WTC11 (cell line): ENCODE results near the gene GAS6. TPM values are rescaled to one million over a fixed set of nuclear protein-coding genes. Genes with fewer than 3 reads are reported as not detected.

Source experiments
- ATAC-seq: fragments of 200-7000 bp; cut with Tn5 transposase; 2 replicates; pipeline ENCODE4 v1.10.0; 2021; ENCODE audit warnings: mild to moderate bottlenecking, moderate library complexity
- CTCF ChIA-PET: fragments of 300-600 bp; sonication (Branson Sonifier 250); formaldehyde crosslinking; loops from one replicate; lab custom pipeline; 2021; ENCODE audit warnings: antibody characterized with exemption; lab: Charles Lee
- POLR2A ChIA-PET: fragments of 350-600 bp; sonication (Branson Sonifier 250); formaldehyde crosslinking; loops from one replicate; lab custom pipeline; 2021; ENCODE audit warnings: antibody characterized with exemption; lab: Charles Lee
- DNase-seq: peaks from one replicate; pipeline ENCODE4 v3.0.0; 2021; ENCODE audit warnings: low spot score
- H3K27ac Mint-ChIP-seq: 2 replicates; pipeline ENCODE4 v1.8.0; 2021; ENCODE audit warnings: mixed read lengths
- H3K27me3 Mint-ChIP-seq: 2 replicates; pipeline ENCODE4 v1.8.0; 2021; ENCODE audit warnings: low read depth, mild to moderate bottlenecking, moderate library complexity, mixed read lengths
- H3K36me3 Mint-ChIP-seq: 2 replicates; pipeline ENCODE4 v1.8.0; 2021; ENCODE audit warnings: mixed read lengths
- H3K4me1 Mint-ChIP-seq: 2 replicates; pipeline ENCODE4 v1.8.0; 2022; ENCODE audit warnings: mixed read lengths
- H3K4me3 Mint-ChIP-seq: 2 replicates; pipeline ENCODE4 v1.8.0; 2021; ENCODE audit warnings: mild to moderate bottlenecking, moderate library complexity, mixed read lengths
- H3K9me3 Mint-ChIP-seq: 2 replicates; pipeline ENCODE4 v1.8.0; 2021; ENCODE audit warnings: mixed read lengths
- ELF4 ChIP-seq: sonication (generic); formaldehyde crosslinking; IDR thresholded peaks from 2 replicates; pipeline ENCODE4 v1.8.1; 2022; ENCODE audit warnings: low read depth, mild to moderate bottlenecking, moderate library complexity, missing genetic modification reagents
- EMX1 ChIP-seq: fragments of 250-450 bp; sonication (Bioruptor Pico); IDR thresholded peaks from 2 replicates; pipeline ENCODE4 v1.8.0; 2021; ENCODE audit warnings: mild to moderate bottlenecking
- HMGXB4 ChIP-seq: sonication (generic); formaldehyde crosslinking; IDR thresholded peaks from 2 replicates; pipeline ENCODE4 v1.8.1; 2023; ENCODE audit warnings: mild to moderate bottlenecking, moderate library complexity, missing genetic modification reagents
- IRF2 ChIP-seq: sonication (generic); formaldehyde crosslinking; IDR thresholded peaks from 2 replicates; pipeline ENCODE4 v1.8.0; 2022; ENCODE audit warnings: low read depth, missing genetic modification reagents, borderline replicate concordance
- KAT7 ChIP-seq: sonication (generic); formaldehyde crosslinking; IDR thresholded peaks from 2 replicates; pipeline ENCODE4 v1.8.1; 2023; ENCODE audit warnings: missing genetic modification reagents, mild to moderate bottlenecking, borderline replicate concordance
- MYBL2 ChIP-seq: sonication (generic); formaldehyde crosslinking; IDR thresholded peaks from 2 replicates; pipeline ENCODE4 v1.8.1; 2023; ENCODE audit warnings: mild to moderate bottlenecking, moderate library complexity, missing genetic modification reagents
- NFATC4 ChIP-seq: fragments of 250-450 bp; sonication (Bioruptor Pico); IDR thresholded peaks from 2 replicates; pipeline ENCODE4 v1.9.0; 2021; ENCODE audit warnings: mild to moderate bottlenecking
- OVOL2 ChIP-seq: fragments of 250-450 bp; sonication (Bioruptor Pico); IDR thresholded peaks from 2 replicates; pipeline ENCODE4 v1.9.0; 2021; ENCODE audit warnings: mild to moderate bottlenecking, borderline replicate concordance
- SP1 ChIP-seq: sonication (generic); formaldehyde crosslinking; conservative IDR thresholded peaks from 2 replicates; pipeline ENCODE4 v1.8.1; 2022; ENCODE audit warnings: missing genetic modification reagents
- STAT6 ChIP-seq: sonication (generic); formaldehyde crosslinking; conservative IDR thresholded peaks from 2 replicates; pipeline ENCODE4 v1.8.1; 2023; ENCODE audit warnings: mild to moderate bottlenecking, low read depth, missing genetic modification reagents, moderate library complexity
- TCF7 ChIP-seq: sonication (generic); formaldehyde crosslinking; IDR thresholded peaks from 2 replicates; pipeline ENCODE4 v1.8.0; 2022; ENCODE audit warnings: mild to moderate bottlenecking, low read depth, missing genetic modification reagents, moderate library complexity
- TEAD1 ChIP-seq: sonication (generic); formaldehyde crosslinking; IDR thresholded peaks from 2 replicates; pipeline ENCODE4 v1.8.0; 2022; ENCODE audit warnings: mild to moderate bottlenecking, missing genetic modification reagents
- USF1 ChIP-seq: sonication (generic); formaldehyde crosslinking; IDR thresholded peaks from 2 replicates; pipeline ENCODE4 v1.8.0; 2022; ENCODE audit warnings: mild to moderate bottlenecking, missing genetic modification reagents
- ZNF219 ChIP-seq: sonication (generic); formaldehyde crosslinking; IDR thresholded peaks from 2 replicates; pipeline ENCODE4 v1.8.0; 2023; ENCODE audit warnings: missing genetic modification reagents, mild to moderate bottlenecking, borderline replicate concordance
- ZNF232 ChIP-seq: sonication (generic); formaldehyde crosslinking; IDR thresholded peaks from 2 replicates; pipeline ENCODE4 v1.8.0; 2022; ENCODE audit warnings: mild to moderate bottlenecking, missing genetic modification reagents
- ZNF396 ChIP-seq: fragments of 250-450 bp; sonication (Bioruptor Pico); IDR thresholded peaks from 2 replicates; pipeline ENCODE4 v1.8.0; 2021; ENCODE audit warnings: mild to moderate bottlenecking, moderate library complexity, borderline replicate concordance
- ZNF423 ChIP-seq: fragments of 250-450 bp; sonication (Bioruptor Pico); IDR thresholded peaks from 2 replicates; pipeline ENCODE4 v2.1.2; 2022; ENCODE audit warnings: mild to moderate bottlenecking, moderate library complexity
- ZSCAN18 ChIP-seq: fragments of 250-450 bp; sonication (Bioruptor Pico); IDR thresholded peaks from 2 replicates; pipeline ENCODE4 v2.1.2; 2022; ENCODE audit warnings: mild to moderate bottlenecking, moderate library complexity
- total RNA-seq: library from RNA; stranded (reverse); gene quantifications from 3 replicates; pipeline ENCODE4 v1.2.3, GENCODE V29; 2021
- TF ChIP-seq, protein P1 (sequence below): fragments of 250-450 bp; sonication (Bioruptor Pico); IDR thresholded peaks from 2 replicates; pipeline ENCODE4 v1.9.0; 2021; ENCODE audit warnings: mild to moderate bottlenecking
- TF ChIP-seq, protein P2 (sequence below): fragments of 250-450 bp; sonication (Bioruptor Pico); conservative IDR thresholded peaks from 2 replicates; pipeline ENCODE4 v1.9.0; 2021; ENCODE audit warnings: mild to moderate bottlenecking

GAS6 gene
- total RNA-seq, 1 experiment from 2014 or later = 29.4 TPM

- POLR2A ChIA-PET = no interaction called here
- H3K4me3 Mint-ChIP-seq = no peak overlapping the region
- peaks cover 14% of the 10 kb centered on the region for H3K4me1 Mint-ChIP-seq
- ATAC-seq (no peak), DNase-seq (no peak)
- CTCF ChIA-PET = no interaction called here
- H3K27me3 Mint-ChIP-seq = no peaks in the 10 kb centered on the region
- H3K27ac Mint-ChIP-seq = no peak overlapping the region
- H3K9me3 Mint-ChIP-seq = no peaks in the 10 kb centered on the region
- TF ChIP-seq HMGXB4 (no peak), MYBL2 (CRISPR knock-in tag) (no peak), ZNF232 (CRISPR knock-in tag) (no peak), ZNF219 (CRISPR knock-in tag) (no peak), EMX1 (CRISPR knock-in tag) (no peak), NFATC4 (CRISPR knock-in tag) (no peak), ELF4 (no peak), TEAD1 (CRISPR knock-in tag) (no peak), IRF2 (CRISPR knock-in tag) (no peak), TCF7 (CRISPR knock-in tag) (no peak)
- no peaks in the 10 kb centered on the region for H3K36me3 Mint-ChIP-seq
Observed at GRCh38 chr13:113877149-113877990, 13.5 kb upstream of the GAS6 start.

- no peak for ATAC-seq
- Mint-ChIP-seq H3K4me1 (peaks cover 21% of the 10 kb centered on the region), H3K27me3 (no peaks in the 10 kb centered on the region), H3K27ac (no peak overlapping the region), H3K4me3 (no peak overlapping the region), H3K9me3 (no peaks in the 10 kb centered on the region), H3K36me3 (no peaks in the 10 kb centered on the region)
- POLR2A ChIA-PET = no interaction called here
- DNase-seq = no peak
- no peak for TF ChIP-seq STAT6
- CTCF ChIA-PET = no interaction called here
Observed at GRCh38 chr13:113876346-113877148, 12.7 kb upstream of the GAS6 start.

DNA sequence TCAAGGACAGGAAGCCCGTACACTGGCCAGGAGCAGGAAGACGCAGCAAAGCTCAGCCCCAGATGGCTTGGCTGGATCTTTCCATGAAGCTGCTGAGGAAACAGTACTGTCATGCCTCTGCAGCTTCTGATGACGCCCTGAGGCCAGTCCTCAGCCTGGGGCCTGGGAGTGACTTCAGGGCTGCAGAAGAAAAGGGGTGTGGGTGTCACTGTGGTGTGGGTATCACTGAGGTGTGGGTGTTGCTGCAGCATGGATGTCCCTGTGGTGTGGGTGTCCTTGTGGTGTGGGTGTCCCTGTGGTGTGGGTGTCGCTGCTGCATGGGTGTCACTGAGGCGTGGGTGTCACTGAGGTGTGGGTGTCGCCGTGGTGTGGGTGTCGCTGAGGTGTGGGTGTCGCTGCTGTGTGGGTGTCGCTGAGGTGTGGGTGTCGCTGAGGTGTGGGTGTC, 12.0 kb upstream of the GAS6 start:
- no peak overlapping the region for H3K27ac Mint-ChIP-seq
- DNase-seq = no peak
- no peak for ATAC-seq
- ChIA-PET CTCF (no interaction called here), POLR2A (no interaction called here)
- H3K36me3 Mint-ChIP-seq = no peaks in the 10 kb centered on the region
- TF ChIP-seq ZNF396 (CRISPR knock-in tag) = no peak
- no peak for TF ChIP-seq USF1 (CRISPR knock-in tag)
- no peak for TF ChIP-seq ELF4
- TF ChIP-seq ZNF423 (CRISPR knock-in tag) = no peak
- TF ChIP-seq KAT7 (CRISPR knock-in tag) = no peak
- no peak for TF ChIP-seq OVOL2 (CRISPR knock-in tag)
- TF ChIP-seq, protein P1, sequence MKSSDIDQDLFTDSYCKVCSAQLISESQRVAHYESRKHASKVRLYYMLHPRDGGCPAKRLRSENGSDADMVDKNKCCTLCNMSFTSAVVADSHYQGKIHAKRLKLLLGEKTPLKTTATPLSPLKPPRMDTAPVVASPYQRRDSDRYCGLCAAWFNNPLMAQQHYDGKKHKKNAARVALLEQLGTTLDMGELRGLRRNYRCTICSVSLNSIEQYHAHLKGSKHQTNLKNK (CRISPR knock-in tag) = no peak
- TF ChIP-seq ZSCAN18 (CRISPR knock-in tag) = no peak
- TF ChIP-seq EMX1 (CRISPR knock-in tag) = no peak
- TF ChIP-seq, protein P2, sequence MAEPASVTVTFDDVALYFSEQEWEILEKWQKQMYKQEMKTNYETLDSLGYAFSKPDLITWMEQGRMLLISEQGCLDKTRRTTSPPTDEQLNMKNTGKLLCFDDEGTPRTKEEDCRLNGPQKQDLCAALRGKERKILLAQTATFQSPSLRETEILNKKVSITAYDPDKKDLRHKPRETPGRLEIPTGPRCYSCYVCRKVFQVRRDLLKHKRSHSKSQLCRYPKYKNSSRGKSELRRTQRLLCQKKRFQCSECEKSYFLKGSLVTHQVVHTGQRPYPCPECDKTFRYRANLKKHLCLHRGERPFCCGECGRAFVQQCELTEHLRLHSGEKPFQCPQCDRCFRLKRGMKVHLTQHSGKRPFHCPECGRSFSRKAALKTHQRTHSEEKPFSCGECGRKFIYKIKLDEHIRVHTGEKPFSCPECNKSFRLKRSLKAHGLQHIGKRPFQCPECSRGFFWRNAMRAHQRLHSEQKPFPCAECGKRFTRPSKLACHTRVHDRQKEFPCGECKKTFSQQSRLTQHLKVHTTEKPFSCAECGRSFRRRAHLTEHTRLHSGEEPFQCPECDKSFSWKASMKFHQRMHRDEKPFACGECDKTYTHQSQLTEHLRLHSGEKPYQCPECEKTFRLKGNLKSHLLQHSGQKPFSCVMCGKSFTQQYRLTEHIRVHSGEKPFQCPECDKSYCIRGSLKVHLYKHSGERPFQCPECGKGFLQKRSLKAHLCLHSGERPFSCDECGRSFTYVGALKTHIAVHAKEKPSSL (CRISPR knock-in tag) = no peak
- TF ChIP-seq SP1 = no peak
- no peak overlapping the region for H3K4me3 Mint-ChIP-seq
- H3K4me1 Mint-ChIP-seq = peaks cover 22% of the 10 kb centered on the region
- H3K9me3 Mint-ChIP-seq = no peaks in the 10 kb centered on the region
- no peaks in the 10 kb centered on the region for H3K27me3 Mint-ChIP-seq
